ENCODE measurements around the gene THOC5.
A peak's percentile ranks its signal among the peaks of the same experiment; 100 is the strongest.
"Not testable (repeated sequence)": the region's sequence is repeated elsewhere in the genome, so short reads cannot be mapped to it uniquely, and the experiment has no call there.

The THOC5 gene

GRCh38 chr22:29553351-29554224, at the start of gene THOC5:
TSS of gene THOC5 (minus strand) at chr22:29553757. CDS start at chr22:29549147, 4,610 bp downstream.
- DNase-seq = peak; percentile 70 to 96 (median 93)

DNA sequence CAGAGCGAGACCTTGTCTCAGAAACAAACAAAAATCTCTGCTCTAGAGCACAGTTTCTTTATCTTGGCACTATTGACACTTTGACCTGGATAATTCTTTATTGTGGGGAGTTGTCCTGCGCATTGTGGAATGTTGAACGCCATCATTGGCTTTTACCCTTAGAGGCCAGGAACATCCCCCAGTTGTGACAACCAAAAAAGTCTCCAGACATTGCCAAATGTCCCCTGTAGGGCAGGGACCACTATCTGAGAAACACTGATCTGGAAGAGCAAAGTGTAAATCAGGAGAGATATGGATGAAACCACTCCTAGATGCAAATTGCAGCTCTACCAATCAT, 45.1 kb upstream of the THOC5 start:
- no peak for DNase-seq

- not testable (repeated sequence) for DNase-seq
Observed at GRCh38 chr22:29597871-29598683, 44.5 kb upstream of the THOC5 start.

GRCh38 chr22:29596408-29596807, 42.9 kb upstream of the THOC5 start:
- no peak for DNase-seq

DNA sequence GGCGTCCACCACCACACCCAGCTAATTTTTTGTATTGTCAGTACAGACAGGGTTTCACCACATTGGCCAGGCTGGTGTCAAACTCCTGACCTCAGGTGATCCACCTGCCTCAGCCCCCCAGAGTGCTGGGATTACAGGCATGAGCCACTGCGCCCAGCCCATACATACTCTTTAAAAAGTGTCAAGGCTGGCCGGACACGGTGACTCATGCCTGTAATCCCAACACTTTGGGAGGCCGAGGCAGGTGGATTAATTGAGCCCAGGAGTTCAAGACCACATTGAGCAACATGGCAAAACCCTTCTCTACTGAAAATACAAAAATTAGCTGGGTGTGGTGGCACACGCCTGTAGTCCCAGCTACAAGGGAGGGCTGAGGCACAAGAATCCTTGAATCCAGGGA, 40.9 kb upstream of the THOC5 start:
- not testable (repeated sequence) for DNase-seq

GRCh38 chr22:29593923-29594322, 40.4 kb upstream of the THOC5 start:
- DNase-seq = no peak

GRCh38 chr22:29587938-29588699, 34.6 kb upstream of the THOC5 start:
- DNase-seq = no peak

DNA sequence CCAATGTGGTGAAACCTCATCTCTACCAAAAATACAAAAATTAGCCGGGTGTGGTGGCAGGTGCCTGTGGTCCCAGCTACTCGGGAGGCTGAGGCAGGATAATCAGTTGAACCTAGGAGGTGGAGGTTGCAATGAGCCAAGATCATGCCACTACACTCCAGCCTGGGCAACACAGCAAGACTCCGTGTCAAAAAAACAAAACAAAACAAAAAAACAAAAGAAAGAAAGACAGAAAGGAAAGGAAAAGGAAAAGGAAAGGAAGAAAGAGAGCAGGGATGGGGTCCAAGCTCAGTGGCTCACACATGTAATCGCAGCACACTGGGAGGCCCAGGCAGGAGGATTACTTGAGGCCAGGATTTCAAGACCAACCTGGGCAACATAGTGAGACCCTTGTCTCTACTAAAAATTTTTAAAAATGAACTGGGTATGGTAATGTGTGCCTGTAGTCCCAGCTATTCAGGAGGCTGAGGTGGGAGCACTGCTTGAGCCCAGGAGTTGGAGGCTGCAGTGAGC, 32.7 kb upstream of the THOC5 start:
- DNase-seq = not testable (repeated sequence)

- DNase-seq = no peak
Observed at GRCh38 chr22:29584975-29585374, 31.4 kb upstream of the THOC5 start.

GRCh38 chr22:29581799-29582198, 28.2 kb upstream of the THOC5 start:
- DNase-seq = no peak

DNA sequence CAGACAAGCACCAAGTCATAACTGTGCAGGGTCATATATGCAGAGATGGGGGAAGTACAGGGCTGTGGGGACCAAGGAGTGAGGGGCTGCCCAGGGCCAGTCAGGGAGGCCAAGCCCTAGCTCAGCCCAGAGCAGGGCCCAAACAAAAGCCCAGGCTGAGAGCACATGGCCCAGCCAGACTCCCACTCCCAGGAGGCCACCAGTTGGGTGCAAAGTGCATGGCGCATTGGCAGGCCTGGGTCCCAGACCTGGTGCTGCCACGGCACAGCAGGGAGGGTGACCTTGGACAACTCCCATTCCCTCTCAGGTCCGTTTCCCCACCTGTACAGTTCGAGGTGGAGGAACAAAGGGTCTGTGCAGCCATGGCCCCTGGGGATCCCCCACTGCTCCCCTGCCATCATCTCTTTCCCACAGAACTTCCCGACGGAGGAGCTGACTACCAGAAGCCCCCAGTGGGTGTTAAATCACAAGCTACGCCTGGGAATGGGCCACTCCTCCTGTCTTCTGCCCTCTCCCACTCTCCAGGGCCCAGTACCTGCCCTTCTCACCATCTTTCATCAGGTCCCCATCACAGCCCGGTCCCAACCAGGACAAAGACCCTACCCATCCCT, 26.7 kb upstream of the THOC5 start:
- peak in 6 of 56 donors; percentile 6 to 45 (median 30) for DNase-seq

- no peak for DNase-seq
Observed at GRCh38 chr22:29578462-29579200, 25.1 kb upstream of the THOC5 start.

GRCh38 chr22:29574762-29575450, 21.3 kb upstream of the THOC5 start:
- DNase-seq = no peak

- no peak for DNase-seq
Observed at GRCh38 chr22:29570912-29571549, 17.5 kb upstream of the THOC5 start.

- peak in 15 of 56 donors; percentile 2 to 53 (median 9) for DNase-seq
Observed at GRCh38 chr22:29570456-29570855, 16.9 kb upstream of the THOC5 start.

DNA sequence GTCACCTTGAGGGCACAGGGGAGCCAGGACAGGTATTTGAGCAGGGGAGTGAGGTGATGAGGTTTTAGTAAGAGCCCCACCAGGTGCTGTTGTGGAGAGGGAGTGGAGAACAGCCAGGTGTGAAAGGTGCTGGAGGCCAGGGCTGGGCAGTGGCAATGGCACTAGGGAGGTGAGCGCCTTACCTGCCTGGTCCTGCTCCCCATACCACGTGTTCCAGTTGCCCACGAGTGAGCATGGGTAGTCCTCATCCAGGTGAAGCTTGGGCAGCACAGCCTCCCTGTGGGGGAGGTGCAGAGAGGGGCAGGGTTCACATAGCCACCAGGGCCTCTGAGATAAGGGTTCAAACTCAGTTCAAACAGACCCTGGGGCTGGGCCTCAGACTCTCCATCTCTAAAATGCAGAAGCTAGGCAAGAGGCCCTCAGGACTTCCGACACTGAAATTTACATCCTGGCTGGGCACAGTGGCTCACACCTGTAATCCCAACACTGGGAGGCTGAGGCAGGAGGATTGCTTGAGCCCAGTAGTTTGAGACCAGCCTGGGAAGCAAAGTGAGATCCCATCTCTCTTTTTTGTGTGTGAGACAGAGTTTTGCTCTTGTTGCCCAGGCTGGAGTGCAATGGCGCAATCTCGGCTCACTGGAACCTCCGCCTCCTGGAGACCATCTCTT, 15.6 kb upstream of the THOC5 start:
- no peak for DNase-seq

GRCh38 chr22:29567338-29567737, 13.8 kb upstream of the THOC5 start:
- no peak for DNase-seq

- DNase-seq = not testable (repeated sequence)
Observed at GRCh38 chr22:29566513-29566912, 13.0 kb upstream of the THOC5 start.

Measured in nucleus accumbens (tissue), 56 donors.